ENCODE measurements around the gene RNGTT.
A peak's percentile ranks its signal among the peaks of the same experiment; 100 is the strongest.
"Not testable (repeated sequence)": the region's sequence is repeated elsewhere in the genome, so short reads cannot be mapped to it uniquely, and the experiment has no call there.

RNGTT gene

DNA sequence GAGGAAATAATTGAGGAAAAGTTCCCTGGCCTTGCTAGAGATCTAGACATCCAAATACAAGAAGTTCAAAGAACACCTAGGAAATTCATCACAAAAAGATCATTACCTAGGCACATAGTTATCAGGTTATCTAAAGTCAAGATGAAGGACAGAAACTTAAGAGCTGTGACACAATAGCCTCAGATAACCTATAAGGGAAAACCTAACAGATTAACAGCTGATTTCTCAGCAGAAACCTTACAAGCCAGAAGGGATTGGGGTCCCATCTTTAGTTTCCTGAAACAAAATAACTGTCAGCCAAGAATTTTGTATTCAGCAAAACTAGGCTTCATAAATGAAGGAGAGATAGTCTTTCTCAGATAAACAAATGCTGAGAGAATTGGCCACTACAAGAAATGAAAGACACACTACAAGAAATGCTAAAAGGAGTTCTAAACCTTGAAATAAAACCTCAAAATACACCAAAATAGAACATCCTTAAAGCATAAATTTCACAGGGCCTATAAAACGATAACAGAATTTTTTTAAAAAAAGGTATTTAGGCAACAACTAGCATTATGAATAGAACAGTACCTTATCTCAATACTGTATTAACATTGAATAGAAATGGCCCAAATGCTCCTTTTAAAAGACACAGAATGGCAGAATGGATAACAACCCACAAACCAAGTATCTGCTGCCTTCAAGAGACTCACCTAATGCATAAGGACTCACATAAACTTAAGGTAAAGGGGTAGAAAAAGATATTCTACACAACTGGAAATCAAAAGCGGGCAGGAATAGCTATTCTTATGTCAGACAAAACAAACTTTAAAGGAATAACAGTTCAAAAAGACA is 9.7 kb downstream of the RNGTT start:
- TF ChIP-seq, protein P1, sequence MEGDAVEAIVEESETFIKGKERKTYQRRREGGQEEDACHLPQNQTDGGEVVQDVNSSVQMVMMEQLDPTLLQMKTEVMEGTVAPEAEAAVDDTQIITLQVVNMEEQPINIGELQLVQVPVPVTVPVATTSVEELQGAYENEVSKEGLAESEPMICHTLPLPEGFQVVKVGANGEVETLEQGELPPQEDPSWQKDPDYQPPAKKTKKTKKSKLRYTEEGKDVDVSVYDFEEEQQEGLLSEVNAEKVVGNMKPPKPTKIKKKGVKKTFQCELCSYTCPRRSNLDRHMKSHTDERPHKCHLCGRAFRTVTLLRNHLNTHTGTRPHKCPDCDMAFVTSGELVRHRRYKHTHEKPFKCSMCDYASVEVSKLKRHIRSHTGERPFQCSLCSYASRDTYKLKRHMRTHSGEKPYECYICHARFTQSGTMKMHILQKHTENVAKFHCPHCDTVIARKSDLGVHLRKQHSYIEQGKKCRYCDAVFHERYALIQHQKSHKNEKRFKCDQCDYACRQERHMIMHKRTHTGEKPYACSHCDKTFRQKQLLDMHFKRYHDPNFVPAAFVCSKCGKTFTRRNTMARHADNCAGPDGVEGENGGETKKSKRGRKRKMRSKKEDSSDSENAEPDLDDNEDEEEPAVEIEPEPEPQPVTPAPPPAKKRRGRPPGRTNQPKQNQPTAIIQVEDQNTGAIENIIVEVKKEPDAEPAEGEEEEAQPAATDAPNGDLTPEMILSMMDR (conservative IDR thresholded peaks at IDR 0.05; ENCODE audit: low read depth, low read length): no peak
- DNase-seq (ENCODE audit: low read depth): no peak
- H3K4me3 ChIP-seq (ENCODE audit: low read depth, low read length): no peak overlapping the region

DNA sequence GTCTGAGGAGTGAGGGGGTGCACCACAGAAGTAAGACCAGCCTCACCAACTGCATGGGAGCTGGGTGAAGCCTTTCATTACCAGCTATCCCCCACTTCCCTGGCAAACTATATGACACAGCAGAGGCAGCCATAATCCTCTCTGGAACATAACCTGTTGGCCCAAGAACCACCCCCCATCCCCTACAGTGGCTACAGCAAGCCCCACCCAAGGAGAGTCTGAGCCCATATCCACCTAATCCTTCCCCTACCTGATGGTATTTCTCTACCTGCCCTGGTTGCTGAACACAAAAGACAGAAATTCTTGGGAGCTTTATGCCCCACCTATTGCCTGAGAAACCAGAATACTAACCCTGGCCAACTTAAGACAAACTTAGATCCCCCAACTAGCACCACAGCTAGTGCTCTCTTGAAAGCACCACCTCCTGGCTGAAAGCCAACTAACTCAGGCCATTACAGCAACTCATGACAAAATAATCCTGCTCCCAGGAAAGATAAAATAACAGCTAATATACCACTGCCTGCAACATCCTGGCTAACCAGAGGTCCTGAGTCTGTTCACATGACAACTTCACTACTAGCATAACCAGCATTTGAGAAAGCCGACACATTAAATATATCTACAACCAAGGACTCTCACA is 11.2 kb downstream of the RNGTT start:
- DNase-seq (ENCODE audit: low read depth): peak; percentile 42
- H3K4me3 ChIP-seq (ENCODE audit: low read depth, low read length): no peak overlapping the region
- TF ChIP-seq, protein P1 (conservative IDR thresholded peaks at IDR 0.05; ENCODE audit: low read depth, low read length): no peak

DNA sequence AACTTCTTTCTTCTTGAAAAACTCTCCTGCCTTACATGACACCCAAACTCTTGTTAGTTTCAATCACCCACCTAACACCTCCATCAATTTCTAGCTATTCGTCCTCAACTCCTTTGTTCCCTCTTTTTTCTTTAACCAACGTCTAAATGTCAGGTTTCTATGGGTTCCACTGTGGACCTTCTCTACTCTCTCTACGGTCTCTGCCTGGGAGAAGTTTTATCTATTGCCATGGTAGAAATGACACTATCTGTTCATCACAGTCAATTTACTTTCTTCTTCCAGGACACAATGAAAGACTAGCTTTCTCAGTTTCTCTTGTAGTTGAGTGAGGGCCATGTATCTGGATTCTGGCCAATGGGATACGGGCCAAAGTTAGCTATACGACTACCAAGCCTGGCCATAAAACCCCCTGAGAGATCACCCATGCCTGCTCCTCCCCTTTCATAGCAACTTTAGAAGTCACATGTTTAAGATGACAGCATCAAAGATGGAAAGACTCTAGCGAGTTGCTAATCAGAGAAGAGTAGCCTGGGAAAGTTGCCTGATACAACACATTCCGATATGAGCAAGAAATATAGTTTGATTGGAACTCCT is 17.9 kb downstream of the RNGTT start:
- TF ChIP-seq, protein P1 (conservative IDR thresholded peaks at IDR 0.05; ENCODE audit: low read depth, low read length): no peak
- no peak overlapping the region for H3K4me3 ChIP-seq (ENCODE audit: low read depth, low read length)
- peak; percentile 11 for DNase-seq (ENCODE audit: low read depth)

DNA sequence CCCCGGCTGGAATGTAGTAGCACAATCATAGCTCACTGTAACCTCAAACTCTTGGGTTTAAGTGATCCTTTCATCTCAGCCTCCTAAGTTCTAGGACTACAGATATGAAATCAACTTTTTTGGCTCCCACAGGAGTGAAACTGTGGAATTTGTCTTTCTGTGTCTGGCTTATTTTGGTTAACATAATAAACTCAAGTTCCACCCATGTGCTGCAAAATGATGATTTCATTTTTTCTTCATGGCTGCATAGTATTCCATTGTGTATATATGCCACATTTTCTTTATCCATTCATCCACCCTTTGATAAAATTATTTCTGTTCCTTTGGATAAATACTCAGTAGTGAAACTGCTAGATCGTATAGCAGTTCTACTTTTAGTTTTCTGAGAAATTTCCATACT is 29.9 kb downstream of the RNGTT start:
- no peak overlapping the region for H3K4me3 ChIP-seq (ENCODE audit: low read depth, low read length)
- no peak for DNase-seq (ENCODE audit: low read depth)
- TF ChIP-seq, protein P1 (conservative IDR thresholded peaks at IDR 0.05; ENCODE audit: low read depth, low read length): no peak

DNA sequence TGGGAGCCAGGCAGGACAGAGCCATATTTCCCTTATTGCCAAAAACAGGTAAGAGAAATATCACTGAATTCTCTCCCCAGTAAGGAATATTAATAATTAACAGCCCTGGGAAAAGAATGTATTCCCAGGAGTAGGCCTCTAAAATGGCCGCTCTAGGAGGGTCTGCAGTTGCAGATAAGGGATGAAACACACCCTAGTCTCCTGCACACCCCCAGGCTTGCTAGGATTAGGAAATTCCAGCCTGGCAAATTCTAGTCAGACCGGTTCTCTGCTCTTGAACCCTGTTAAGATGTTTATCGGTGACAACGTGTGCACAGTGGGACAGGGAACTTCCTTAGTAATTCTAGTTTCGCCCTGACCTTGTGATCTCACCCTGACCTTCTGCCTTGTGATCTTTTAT is 31.4 kb downstream of the RNGTT start:
- not testable (repeated sequence) for DNase-seq (ENCODE audit: low read depth); H3K4me3 ChIP-seq (ENCODE audit: low read depth, low read length)

DNA sequence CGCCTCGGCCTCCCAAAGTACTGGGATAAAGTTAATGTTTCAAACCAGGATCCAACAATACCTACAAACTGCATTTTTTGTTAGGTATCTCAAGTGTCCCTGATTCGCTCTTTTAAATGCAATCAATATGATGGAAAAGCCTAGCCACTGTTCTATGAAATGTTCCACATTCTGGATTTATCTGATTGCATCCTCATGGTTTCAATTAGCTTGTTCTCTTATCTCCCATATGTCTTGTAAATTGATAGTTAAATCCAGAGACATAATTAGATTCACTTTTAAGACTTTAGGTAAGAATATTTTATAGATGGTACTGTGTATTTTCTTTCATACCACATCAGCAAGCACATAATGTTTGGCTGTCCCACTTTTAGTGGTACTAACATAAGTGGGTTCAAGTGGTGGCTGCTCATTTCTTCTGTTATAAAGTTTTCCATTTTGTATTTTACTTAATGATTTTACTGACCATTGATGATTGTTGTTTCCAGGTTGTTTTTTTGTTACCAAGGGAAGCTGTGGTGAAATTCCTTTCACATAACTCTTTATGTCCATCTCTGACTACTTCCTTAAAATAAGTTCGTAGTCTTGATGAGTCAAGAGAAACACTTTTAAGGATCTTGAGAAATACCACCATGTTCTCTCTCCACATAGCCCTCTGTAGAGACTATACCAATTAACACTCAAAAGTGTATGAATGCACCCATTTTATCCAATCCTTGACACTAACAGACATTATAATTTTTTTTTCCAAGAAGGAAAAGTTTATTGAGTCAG is 40.5 kb downstream of the RNGTT start:
- peak; percentile 61 for DNase-seq (ENCODE audit: low read depth)
- no peak overlapping the region for H3K4me3 ChIP-seq (ENCODE audit: low read depth, low read length)
- TF ChIP-seq, protein P1 (conservative IDR thresholded peaks at IDR 0.05; ENCODE audit: low read depth, low read length): no peak

DNA sequence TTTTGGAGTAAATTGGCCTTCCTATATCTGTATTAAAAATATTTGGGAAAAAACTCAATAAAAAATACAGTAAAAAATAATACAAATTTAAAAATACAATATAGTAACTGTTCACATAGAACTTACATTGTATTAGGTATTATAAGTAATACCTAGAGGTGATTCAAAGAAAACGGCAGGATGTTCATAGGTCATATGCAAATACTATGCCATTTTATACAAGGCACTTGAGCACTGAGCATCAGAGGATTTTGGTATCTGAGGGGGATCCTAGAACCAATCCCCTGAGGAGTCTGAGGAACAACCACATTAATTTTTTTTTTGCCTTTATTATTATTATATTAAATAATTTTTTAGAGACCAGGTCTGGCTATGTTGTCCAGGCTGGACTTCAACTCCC is 41.7 kb downstream of the RNGTT start:
- TF ChIP-seq, protein P1 (conservative IDR thresholded peaks at IDR 0.05; ENCODE audit: low read depth, low read length): no peak
- H3K4me3 ChIP-seq (ENCODE audit: low read depth, low read length): no peak overlapping the region
- DNase-seq (ENCODE audit: low read depth): no peak
